Stomach (tissue), 4 donors: ENCODE data around the gene MAP3K1.

Source experiments
- POLR2A ChIP-seq, 4 donors: fragments of 450-650 bp; IDR thresholded peaks; one replicate each; pipeline ENCODE4 v1.6.1; 2016; ENCODE audit warnings: antibody characterized with exemption in 4 of 4, control low read depth in 2 of 4, mild to moderate bottlenecking in 1 of 4, moderate library complexity in 1 of 4
- POLR2AphosphoS5 ChIP-seq, 3 donors: sonication (generic); formaldehyde crosslinking; IDR thresholded peaks; one replicate each; pipeline ENCODE4 v1.6.1; 2016; ENCODE audit warnings: antibody characterized with exemption in 3 of 3
- TF ChIP-seq, protein P1 (sequence below), 7 experiments: fragments of 450-650 bp in 4 of 7; fragments of 200-600 bp in 3 of 7; sonication (generic) in 3 of 7; IDR thresholded peaks; one replicate each; pipeline ENCODE4 v1.5.1; 2016 to 2019; ENCODE audit warnings: antibody characterized with exemption in 7 of 7, control low read depth in 2 of 7, mild to moderate bottlenecking in 1 of 7

- TF ChIP-seq POLR2AphosphoS5 (IDR thresholded peaks at IDR 0.05) (no peak), POLR2A (IDR thresholded peaks at IDR 0.05) (no peak)
- TF ChIP-seq, protein P1, sequence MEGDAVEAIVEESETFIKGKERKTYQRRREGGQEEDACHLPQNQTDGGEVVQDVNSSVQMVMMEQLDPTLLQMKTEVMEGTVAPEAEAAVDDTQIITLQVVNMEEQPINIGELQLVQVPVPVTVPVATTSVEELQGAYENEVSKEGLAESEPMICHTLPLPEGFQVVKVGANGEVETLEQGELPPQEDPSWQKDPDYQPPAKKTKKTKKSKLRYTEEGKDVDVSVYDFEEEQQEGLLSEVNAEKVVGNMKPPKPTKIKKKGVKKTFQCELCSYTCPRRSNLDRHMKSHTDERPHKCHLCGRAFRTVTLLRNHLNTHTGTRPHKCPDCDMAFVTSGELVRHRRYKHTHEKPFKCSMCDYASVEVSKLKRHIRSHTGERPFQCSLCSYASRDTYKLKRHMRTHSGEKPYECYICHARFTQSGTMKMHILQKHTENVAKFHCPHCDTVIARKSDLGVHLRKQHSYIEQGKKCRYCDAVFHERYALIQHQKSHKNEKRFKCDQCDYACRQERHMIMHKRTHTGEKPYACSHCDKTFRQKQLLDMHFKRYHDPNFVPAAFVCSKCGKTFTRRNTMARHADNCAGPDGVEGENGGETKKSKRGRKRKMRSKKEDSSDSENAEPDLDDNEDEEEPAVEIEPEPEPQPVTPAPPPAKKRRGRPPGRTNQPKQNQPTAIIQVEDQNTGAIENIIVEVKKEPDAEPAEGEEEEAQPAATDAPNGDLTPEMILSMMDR (IDR thresholded peaks at IDR 0.05) = no peak
Observed at GRCh38 chr5:56845277-56845676, 29.9 kb downstream of the MAP3K1 start.
